Brain microvascular endothelial cell (primary cell): ENCODE measurements around the gene RAPGEF6.

Experiments used
- DNase-seq: peaks from one replicate; pipeline ENCODE4 v3.0.0-alpha.2; 2020
- H3K27ac ChIP-seq: fragments of 250-450 bp; sonication (Bioruptor Pico); 2 replicates; pipeline ENCODE4 v1.5.1; 2020; ENCODE audit warnings: mild to moderate bottlenecking, moderate library complexity
- H3K27me3 ChIP-seq: fragments of 250-450 bp; sonication (Bioruptor Pico); replicated peaks from 2 replicates; pipeline ENCODE4 v1.5.1; 2020; ENCODE audit warnings: mild to moderate bottlenecking
- H3K36me3 ChIP-seq: fragments of 250-450 bp; sonication (Bioruptor Pico); replicated peaks from 2 replicates; pipeline ENCODE4 v1.5.1; 2020; ENCODE audit warnings: mild to moderate bottlenecking
- H3K4me3 ChIP-seq: 2 replicates; pipeline ENCODE4 v1.5.1; 2011; ENCODE audit warnings: low read depth, mild to moderate bottlenecking, control low read depth, low read length, moderate library complexity
- in situ Hi-C: cut with HindIII; loops from 2 replicates; pipeline ENCODE4 v1.10.0; 2017; ENCODE audit warnings: low sequenced_read_pairs, low pct_ligation_motif_present
- TF ChIP-seq, protein P1 (sequence below): IDR thresholded peaks from 2 replicates; pipeline ENCODE4 v1.5.1; 2011; ENCODE audit warnings: low read depth, mild to moderate bottlenecking, moderate library complexity, low read length, control low read depth, inconsistent platforms; ENCODE audit errors: missing control alignments

RAPGEF6 gene

DNA sequence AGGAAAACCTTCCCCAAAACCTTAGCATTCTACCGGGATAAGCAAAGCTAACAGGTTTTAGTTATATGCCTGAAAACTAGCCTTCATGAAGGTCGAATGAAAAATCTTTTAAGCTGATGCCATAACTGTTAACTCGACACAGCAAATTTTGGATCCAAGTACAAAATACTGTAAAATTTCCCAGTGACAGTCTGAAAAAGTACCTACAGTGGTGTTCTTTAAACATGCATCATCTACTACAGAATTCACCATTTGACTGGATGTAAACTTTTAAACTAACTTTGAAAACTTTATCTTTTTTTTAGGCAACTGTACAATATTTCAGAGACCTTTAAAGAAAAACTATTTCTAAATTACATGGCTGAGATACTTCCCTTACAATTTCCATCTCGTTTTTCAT lies 791 bp downstream of the RAPGEF6 start:
- peak overlapping the region; percentile 91 for H3K27ac ChIP-seq
- no peaks in the 10 kb centered on the region for H3K36me3 ChIP-seq
- TF ChIP-seq, protein P1, sequence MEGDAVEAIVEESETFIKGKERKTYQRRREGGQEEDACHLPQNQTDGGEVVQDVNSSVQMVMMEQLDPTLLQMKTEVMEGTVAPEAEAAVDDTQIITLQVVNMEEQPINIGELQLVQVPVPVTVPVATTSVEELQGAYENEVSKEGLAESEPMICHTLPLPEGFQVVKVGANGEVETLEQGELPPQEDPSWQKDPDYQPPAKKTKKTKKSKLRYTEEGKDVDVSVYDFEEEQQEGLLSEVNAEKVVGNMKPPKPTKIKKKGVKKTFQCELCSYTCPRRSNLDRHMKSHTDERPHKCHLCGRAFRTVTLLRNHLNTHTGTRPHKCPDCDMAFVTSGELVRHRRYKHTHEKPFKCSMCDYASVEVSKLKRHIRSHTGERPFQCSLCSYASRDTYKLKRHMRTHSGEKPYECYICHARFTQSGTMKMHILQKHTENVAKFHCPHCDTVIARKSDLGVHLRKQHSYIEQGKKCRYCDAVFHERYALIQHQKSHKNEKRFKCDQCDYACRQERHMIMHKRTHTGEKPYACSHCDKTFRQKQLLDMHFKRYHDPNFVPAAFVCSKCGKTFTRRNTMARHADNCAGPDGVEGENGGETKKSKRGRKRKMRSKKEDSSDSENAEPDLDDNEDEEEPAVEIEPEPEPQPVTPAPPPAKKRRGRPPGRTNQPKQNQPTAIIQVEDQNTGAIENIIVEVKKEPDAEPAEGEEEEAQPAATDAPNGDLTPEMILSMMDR: no peak
- no peak for DNase-seq
- H3K27me3 ChIP-seq: no peaks in the 10 kb centered on the region
- peak overlapping the region; percentile 91 for H3K4me3 ChIP-seq
- in situ Hi-C loops: no loop called here

DNA sequence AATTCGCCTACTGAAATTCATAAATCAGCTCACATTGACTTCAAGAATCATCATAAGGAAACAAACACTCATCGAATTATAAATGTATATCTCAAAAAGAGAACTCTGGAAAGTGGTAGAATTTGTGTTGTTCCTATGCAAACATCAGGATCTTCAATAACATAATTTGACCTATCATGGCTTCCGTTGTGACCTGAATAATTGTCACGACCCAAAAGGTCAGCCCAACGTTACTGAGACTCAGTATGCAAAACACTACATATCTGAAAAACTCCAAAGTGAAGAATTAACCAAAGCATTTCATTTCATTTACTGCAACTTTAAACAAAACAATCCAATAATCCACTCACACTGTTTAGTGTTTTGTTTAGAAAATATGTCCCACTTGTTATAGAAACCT lies 1.2 kb downstream of the RAPGEF6 start:
- peak overlapping the region; percentile 91 for H3K4me3 ChIP-seq
- in situ Hi-C loops: no loop called here
- H3K36me3 ChIP-seq: no peaks in the 10 kb centered on the region
- no peak for DNase-seq
- no peaks in the 10 kb centered on the region for H3K27me3 ChIP-seq
- peak overlapping the region; percentile 91 for H3K27ac ChIP-seq
- TF ChIP-seq, protein P1: no peak

DNA sequence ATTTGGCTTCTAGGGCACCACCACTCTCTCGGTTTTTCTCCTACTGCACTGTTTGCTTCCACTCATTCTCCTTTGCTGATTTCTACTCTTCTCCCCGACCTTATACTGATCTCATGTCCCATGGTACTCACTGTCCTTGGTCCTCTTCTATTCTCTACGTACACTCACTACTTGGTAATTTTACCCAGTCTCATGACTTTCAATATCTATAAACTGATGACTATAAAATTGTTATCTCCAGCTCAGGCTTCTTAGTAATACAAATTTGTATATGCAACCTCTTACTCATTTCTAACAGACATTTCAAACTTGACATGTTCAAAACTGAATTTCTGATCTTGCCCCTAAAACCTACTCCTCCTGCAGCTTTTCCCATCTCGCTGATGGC lies 4.1 kb downstream of the RAPGEF6 start:
- TF ChIP-seq, protein P1: no peak
- H3K36me3 ChIP-seq: no peaks in the 10 kb centered on the region
- no peak overlapping the region for H3K27ac ChIP-seq
- no peak overlapping the region for H3K4me3 ChIP-seq
- no peaks in the 10 kb centered on the region for H3K27me3 ChIP-seq
- in situ Hi-C loops: no loop called here
- DNase-seq: no peak

DNA sequence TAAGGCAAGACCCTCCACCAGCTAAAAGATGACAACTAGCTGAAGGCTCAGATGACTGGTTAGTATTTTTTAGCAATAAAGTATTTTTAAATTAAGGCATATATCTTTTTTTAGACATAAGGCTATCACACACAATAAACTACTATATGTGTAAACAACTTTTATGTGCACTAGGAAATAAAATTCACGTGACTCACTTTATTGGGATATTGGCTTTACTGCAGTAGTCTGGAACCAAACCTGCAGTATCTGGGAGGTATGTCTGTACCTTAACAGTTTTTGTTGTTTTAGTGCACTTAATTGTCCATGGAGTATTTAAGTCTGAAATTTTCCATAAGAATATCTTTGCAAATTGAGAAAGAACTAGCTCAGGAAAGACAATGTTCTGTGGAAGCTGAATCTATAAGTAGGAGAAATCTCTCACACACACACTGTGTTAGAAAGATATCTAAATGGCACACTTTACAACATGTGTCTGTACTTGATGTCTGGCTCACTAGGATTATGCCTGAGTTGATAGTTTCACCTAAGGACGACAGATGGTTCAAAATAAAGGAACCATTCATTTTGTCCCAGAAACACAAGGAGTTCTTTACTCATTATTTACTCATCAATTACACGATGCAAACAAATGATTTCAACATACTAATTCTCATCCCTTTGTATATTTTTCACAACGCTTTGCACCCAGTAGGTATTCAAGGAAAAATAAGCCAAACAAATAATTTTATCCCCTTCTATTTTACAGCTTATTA lies 4.6 kb downstream of the RAPGEF6 start:
- Histone ChIP-seq H3K36me3 (no peaks in the 10 kb centered on the region), H3K4me3 (no peak overlapping the region), H3K27me3 (no peaks in the 10 kb centered on the region), H3K27ac (no peak overlapping the region)
- TF ChIP-seq, protein P1: no peak
- in situ Hi-C loops: no loop called here
- no peak for DNase-seq

DNA sequence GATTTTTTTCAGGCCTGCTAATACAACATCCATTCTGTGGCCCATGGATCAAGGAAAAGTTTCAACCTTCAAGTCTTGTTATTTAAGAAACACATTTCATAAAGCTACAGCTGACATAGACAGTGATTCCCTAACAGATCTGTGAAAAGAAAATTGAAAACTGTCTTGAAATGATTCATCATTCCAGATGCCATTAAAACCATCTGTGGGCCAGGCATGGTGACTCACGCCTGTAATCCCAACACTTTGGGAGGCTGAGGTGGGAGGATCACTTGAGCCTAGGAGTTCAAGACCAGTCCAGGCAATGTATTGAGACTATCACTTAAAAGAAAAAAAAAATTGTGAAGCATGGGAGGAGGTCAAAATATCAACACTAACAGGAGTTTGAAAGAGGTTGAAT lies 6.0 kb downstream of the RAPGEF6 start:
- no peak overlapping the region for H3K27ac ChIP-seq
- no peaks in the 10 kb centered on the region for H3K27me3 ChIP-seq
- in situ Hi-C loops: no loop called here
- DNase-seq: peak; percentile 71
- TF ChIP-seq, protein P1: no peak
- H3K36me3 ChIP-seq: no peaks in the 10 kb centered on the region
- no peak overlapping the region for H3K4me3 ChIP-seq
